ENCODE measurements around the gene FAM171A1. TPM values are rescaled to one million over a fixed set of nuclear protein-coding genes. Genes with fewer than 3 reads are reported as not detected.

FAM171A1 gene
- total RNA-seq, 2 donors from 2014 or later, result 36.5 to 39.0 TPM

DNA sequence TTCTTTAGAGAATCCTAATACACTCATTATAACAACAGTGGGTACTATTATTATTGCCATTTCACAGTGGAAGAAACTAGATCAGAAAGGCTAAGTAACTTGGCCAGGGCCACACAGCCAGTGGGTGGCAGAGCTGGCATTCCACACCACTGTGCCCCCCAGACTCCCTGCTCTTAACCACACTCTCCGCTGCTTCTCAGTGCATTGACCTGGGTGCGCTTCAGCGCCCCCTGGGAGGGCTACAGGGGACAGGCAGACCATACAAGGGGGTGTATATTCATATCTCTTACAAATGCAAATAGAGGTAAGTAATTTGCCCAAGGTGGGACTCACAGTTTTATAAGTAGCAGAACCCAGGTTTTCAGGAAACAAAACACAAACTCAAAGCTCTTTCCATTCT lies 125.6 kb downstream of the FAM171A1 start:
- no peak overlapping the region for H3K27ac Mint-ChIP-seq
- H3K36me3 ChIP-seq (ENCODE audit: control insufficient read depth, insufficient read depth, low read length), result peaks cover 46% of the 10 kb centered on the region
- DNase-seq, result peak; percentile 70
- H3K9me3 Mint-ChIP-seq, result no peaks in the 10 kb centered on the region
- no peak overlapping the region for H3K27ac ChIP-seq (ENCODE audit: low read depth, low read length)
- H3K4me3 Mint-ChIP-seq, result no peak overlapping the region
- no peak overlapping the region for H3K9ac ChIP-seq (ENCODE audit: extremely low read depth, low read length, poor library complexity, severe bottlenecking)
- H3K27me3 Mint-ChIP-seq (ENCODE audit: insufficient read depth), result no peaks in the 10 kb centered on the region
- no peaks in the 10 kb centered on the region for H3K4me1 Mint-ChIP-seq
- TF ChIP-seq, protein P1, sequence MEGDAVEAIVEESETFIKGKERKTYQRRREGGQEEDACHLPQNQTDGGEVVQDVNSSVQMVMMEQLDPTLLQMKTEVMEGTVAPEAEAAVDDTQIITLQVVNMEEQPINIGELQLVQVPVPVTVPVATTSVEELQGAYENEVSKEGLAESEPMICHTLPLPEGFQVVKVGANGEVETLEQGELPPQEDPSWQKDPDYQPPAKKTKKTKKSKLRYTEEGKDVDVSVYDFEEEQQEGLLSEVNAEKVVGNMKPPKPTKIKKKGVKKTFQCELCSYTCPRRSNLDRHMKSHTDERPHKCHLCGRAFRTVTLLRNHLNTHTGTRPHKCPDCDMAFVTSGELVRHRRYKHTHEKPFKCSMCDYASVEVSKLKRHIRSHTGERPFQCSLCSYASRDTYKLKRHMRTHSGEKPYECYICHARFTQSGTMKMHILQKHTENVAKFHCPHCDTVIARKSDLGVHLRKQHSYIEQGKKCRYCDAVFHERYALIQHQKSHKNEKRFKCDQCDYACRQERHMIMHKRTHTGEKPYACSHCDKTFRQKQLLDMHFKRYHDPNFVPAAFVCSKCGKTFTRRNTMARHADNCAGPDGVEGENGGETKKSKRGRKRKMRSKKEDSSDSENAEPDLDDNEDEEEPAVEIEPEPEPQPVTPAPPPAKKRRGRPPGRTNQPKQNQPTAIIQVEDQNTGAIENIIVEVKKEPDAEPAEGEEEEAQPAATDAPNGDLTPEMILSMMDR (conservative IDR thresholded peaks at IDR 0.05), result peak; percentile 79
- no peaks in the 10 kb centered on the region for H3K9me3 ChIP-seq (ENCODE audit: control insufficient read depth, low read length)
- H3K4me1 ChIP-seq (ENCODE audit: control insufficient read depth, insufficient read depth, low read length), result no peaks in the 10 kb centered on the region
- H3K4me3 ChIP-seq (ENCODE audit: low read length), result no peak overlapping the region
- peaks cover 32% of the 10 kb centered on the region for H3K36me3 Mint-ChIP-seq (ENCODE audit: low read depth)
- 71% methylated on average over 3 of the region's 3 CpGs; no CpG with 5 or more reads in 1 of the 2 experiments for WGBS, 2 experiments (ENCODE audit: insufficient coverage in 1 of 2, insufficient read length in 1 of 2)
- no peaks in the 10 kb centered on the region for H3K27me3 ChIP-seq (ENCODE audit: control insufficient read depth, insufficient read depth, low read length, poor library complexity, severe bottlenecking)

DNA sequence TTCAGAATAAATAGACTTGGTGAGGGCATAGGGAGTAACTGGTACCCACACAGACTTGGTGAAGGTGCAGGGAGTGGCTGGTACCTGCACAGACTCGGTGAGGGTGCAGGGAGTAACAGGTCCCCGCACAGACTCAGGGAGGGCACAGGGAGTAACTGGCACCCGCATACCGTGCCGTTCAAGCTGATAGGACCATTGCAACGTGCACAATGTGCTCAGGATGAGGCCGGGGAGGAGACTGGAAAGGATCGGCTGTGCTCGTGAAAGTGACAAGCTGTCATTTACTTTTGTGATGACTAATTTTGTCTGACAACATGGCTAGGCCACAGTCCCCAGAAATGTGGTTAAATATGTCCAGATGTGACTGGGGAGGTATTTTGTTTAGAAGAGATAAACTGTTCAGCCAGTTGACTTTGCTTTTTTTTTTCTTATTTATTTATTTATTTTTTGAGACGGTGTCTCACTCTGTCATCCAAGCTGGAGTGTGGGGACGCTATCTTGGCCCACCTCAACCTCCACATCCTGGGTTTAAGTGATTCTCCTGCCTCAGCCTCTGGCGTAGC lies 126.4 kb downstream of the FAM171A1 start:
- Histone ChIP-seq H3K9me3 (ENCODE audit: control insufficient read depth, low read length) (no peaks in the 10 kb centered on the region), H3K27ac (ENCODE audit: low read depth, low read length) (no peak overlapping the region), H3K4me1 (ENCODE audit: control insufficient read depth, insufficient read depth, low read length) (no peaks in the 10 kb centered on the region), H3K36me3 (ENCODE audit: control insufficient read depth, insufficient read depth, low read length) (peaks cover 43% of the 10 kb centered on the region), H3K27me3 (ENCODE audit: control insufficient read depth, insufficient read depth, low read length, poor library complexity, severe bottlenecking) (no peaks in the 10 kb centered on the region), H3K9ac (ENCODE audit: extremely low read depth, low read length, poor library complexity, severe bottlenecking) (no peak overlapping the region), H3K4me3 (ENCODE audit: low read length) (no peak overlapping the region)
- H3K4me3 Mint-ChIP-seq, result no peak overlapping the region
- TF ChIP-seq, protein P1 (conservative IDR thresholded peaks at IDR 0.05), result no peak
- no peaks in the 10 kb centered on the region for H3K9me3 Mint-ChIP-seq
- WGBS, 2 experiments (ENCODE audit: insufficient coverage in 1 of 2, insufficient read length in 1 of 2), result 93 to 99% methylated on average over 10 to 12 of the region's 12 CpGs
- no peak overlapping the region for H3K27ac Mint-ChIP-seq
- DNase-seq, result no peak
- no peaks in the 10 kb centered on the region for H3K27me3 Mint-ChIP-seq (ENCODE audit: insufficient read depth)
- H3K4me1 Mint-ChIP-seq, result no peaks in the 10 kb centered on the region
- peaks cover 31% of the 10 kb centered on the region for H3K36me3 Mint-ChIP-seq (ENCODE audit: low read depth)

DNA sequence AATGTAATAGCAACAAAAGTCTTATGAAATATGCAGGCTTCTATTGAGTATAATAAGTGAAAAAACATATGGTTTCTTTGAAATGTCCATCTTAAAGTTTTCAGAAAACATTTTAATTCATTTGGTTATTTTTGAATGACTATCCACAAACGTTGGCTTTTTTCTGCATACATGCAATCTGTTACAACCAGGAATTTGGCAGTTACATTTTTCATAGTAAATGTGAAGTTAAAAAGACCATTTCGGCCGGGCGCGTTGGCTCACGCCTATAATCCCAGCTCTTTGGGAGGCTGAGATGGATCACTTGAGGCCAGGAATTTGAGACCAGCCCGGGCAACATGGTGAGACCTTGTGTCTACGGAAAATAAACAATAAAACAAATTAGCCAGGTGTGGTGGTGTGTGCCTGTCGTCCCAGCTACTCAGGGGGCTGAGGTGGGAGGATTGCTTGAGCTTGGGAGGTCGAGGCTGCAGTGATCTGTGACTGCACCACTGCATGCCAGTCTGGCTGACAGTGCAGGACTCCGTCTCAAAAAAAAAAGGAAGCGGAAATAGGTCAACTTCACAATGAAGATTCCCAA lies 128.7 kb downstream of the FAM171A1 start:
- H3K27ac Mint-ChIP-seq, result no peak overlapping the region

More for the DNA sequence above, 128.7 kb downstream of the FAM171A1 start:
- H3K4me3 ChIP-seq (ENCODE audit: low read length), result no peak overlapping the region
- Mint-ChIP-seq H3K9me3 (no peaks in the 10 kb centered on the region), H3K36me3 (ENCODE audit: low read depth) (peaks cover 16% of the 10 kb centered on the region), H3K4me1 (no peaks in the 10 kb centered on the region), H3K4me3 (no peak overlapping the region), H3K27me3 (ENCODE audit: insufficient read depth) (no peaks in the 10 kb centered on the region)
- TF ChIP-seq, protein P1 (conservative IDR thresholded peaks at IDR 0.05), result no peak
- DNase-seq, result no peak
- WGBS, 2 experiments (ENCODE audit: insufficient coverage in 1 of 2, insufficient read length in 1 of 2), result 95 to 96% methylated on average over 9 to 12 of the region's 12 CpGs
- no peaks in the 10 kb centered on the region for H3K27me3 ChIP-seq (ENCODE audit: control insufficient read depth, insufficient read depth, low read length, poor library complexity, severe bottlenecking)
- H3K27ac ChIP-seq (ENCODE audit: low read depth, low read length), result no peak overlapping the region
- no peaks in the 10 kb centered on the region for H3K9me3 ChIP-seq (ENCODE audit: control insufficient read depth, low read length)
- H3K36me3 ChIP-seq (ENCODE audit: control insufficient read depth, insufficient read depth, low read length), result peaks cover 27% of the 10 kb centered on the region
- no peak overlapping the region for H3K9ac ChIP-seq (ENCODE audit: extremely low read depth, low read length, poor library complexity, severe bottlenecking)
- no peaks in the 10 kb centered on the region for H3K4me1 ChIP-seq (ENCODE audit: control insufficient read depth, insufficient read depth, low read length)
